ENCODE measurements around the gene CNDP2.

- TF ChIP-seq CTCF (conservative IDR thresholded peaks at IDR 0.05; ENCODE audit: low read depth, low read length) (no peak), EZH2phosphoT487 (IDR thresholded peaks at IDR 0.05; ENCODE audit: borderline replicate concordance, low read length) (no peak), EZH2 (IDR thresholded peaks at IDR 0.05; ENCODE audit: low read length, unreplicated experiment) (no peak)
Observed at GRCh38 chr18:74520096-74520833, 24.1 kb downstream of the CNDP2 start.
